K562 (cell line): Measurements from ENCODE around the gene CYB5R4. TPM values are rescaled to one million over a fixed set of nuclear protein-coding genes. Genes with fewer than 3 reads are reported as not detected.

Experiments used
- ATAC-seq: fragments of 200-7000 bp; cut with Tn5 transposase; 3 replicates; pipeline ENCODE4 v1.9.1; 2020; ENCODE audit warnings: moderate library complexity
- BruUV-seq: library from RNA; stranded (reverse); fragments of 400-500 nt; replicated peaks from 2 replicates; lab custom pipeline; 2021; lab: Mats Ljungman, UMichigan
- CTCF ChIA-PET: fragments of 300-600 bp; formaldehyde crosslinking; extraction: SDS; loops from one replicate; lab custom pipeline; 2021; ENCODE audit warnings: low intra/inter-chr PET ratio; lab: Yijun Ruan, JAX
- POLR2A ChIA-PET: fragments of 300-600, 350-650 bp; sonication (Branson Sonifier 250); formaldehyde crosslinking; extraction: SDS; loops from one replicate; lab custom pipeline; 2021; ENCODE audit warnings: antibody characterized with exemption, inconsistent platforms; lab: Yijun Ruan, JAX
- DNase-seq, 4 experiments: peaks; one replicate each; pipeline versions ENCODE4 v3.0.0 to v3.0.0-alpha.2; 2011 to 2018; ENCODE audit warnings: low spot score in 3 of 4, mixed read lengths in 3 of 4; ENCODE audit errors: extremely low read depth in 1 of 4
- FAIRE-seq: peaks from 2 replicates; lab custom pipeline; 2011; peaks lifted over from hg19 to GRCh38; lab: Jason Lieb, UNC
- H2AFZ ChIP-seq: 2 replicates; pipeline ENCODE4 v1.6.0; 2011; ENCODE audit warnings: low read depth, low read length, control low read depth, inconsistent platforms
- H3K27ac ChIP-seq: fragments of 200-600 bp; 3 replicates; pipeline ENCODE4 v1.8.0; 2011; ENCODE audit warnings: low read depth, mild to moderate bottlenecking, control low read depth, inconsistent platforms, low read length, moderate library complexity, mixed read lengths; ENCODE audit errors: extremely low read depth
- H3K27me3 ChIP-seq, 2 experiments: fragments of 300-600 bp in 1 of 2; 2 replicates in 1 of 2; 3 replicates in 1 of 2; pipeline versions ENCODE4 v1.6.0 to v1.8.0; 2011; ENCODE audit warnings: inconsistent platforms in 2 of 2, low read length in 2 of 2, mild to moderate bottlenecking in 1 of 2, mixed read lengths in 1 of 2, moderate library complexity in 1 of 2; ENCODE audit not compliant: control insufficient read depth in 2 of 2, insufficient read depth in 2 of 2
- H3K36me3 ChIP-seq: fragments of 300-600 bp; 3 replicates; pipeline ENCODE4 v1.8.0; 2011; ENCODE audit warnings: mild to moderate bottlenecking, low read length, inconsistent platforms; ENCODE audit not compliant: control insufficient read depth, insufficient read depth
- H3K4me1 ChIP-seq, 2 experiments: fragments of 200-600 bp in 1 of 2; replicated peaks in 1 of 2; 2 replicates in 1 of 2; 3 replicates in 1 of 2; pipeline versions ENCODE4 v1.5.1 to v1.8.0; 2011; ENCODE audit warnings: inconsistent platforms in 2 of 2, low read length in 2 of 2, mild to moderate bottlenecking in 1 of 2, mixed read lengths in 1 of 2, moderate library complexity in 1 of 2; ENCODE audit not compliant: control insufficient read depth in 2 of 2, insufficient read depth in 2 of 2
- H3K4me2 ChIP-seq: 2 replicates; pipeline ENCODE4 v1.6.1; 2011; ENCODE audit warnings: low read length, control low read depth, inconsistent platforms, mixed read lengths; ENCODE audit not compliant: insufficient read depth
- H3K4me3 ChIP-seq: fragments of 200-600 bp; sonication (generic), shearing (Covaris generic); 2 replicates; pipeline ENCODE4 v1.5.1; 2016; ENCODE audit warnings: control low read depth, inconsistent platforms
- H3K79me2 ChIP-seq: fragments of 200-600 bp; 3 replicates; pipeline ENCODE4 v1.8.0; 2011; ENCODE audit warnings: low read length, inconsistent platforms; ENCODE audit not compliant: control insufficient read depth, insufficient read depth
- H3K9ac ChIP-seq, 2 experiments: 2 replicates each; pipeline versions ENCODE4 v1.6.0 to v1.6.1; 2011; ENCODE audit warnings: low read depth in 2 of 2, low read length in 2 of 2, control low read depth in 1 of 2, inconsistent platforms in 1 of 2, mild to moderate bottlenecking in 1 of 2, mixed read lengths in 1 of 2; ENCODE audit not compliant: insufficient read depth in 1 of 2
- H3K9me1 ChIP-seq: one replicate; pipeline ENCODE4 v1.6.0; 2011; ENCODE audit warnings: inconsistent platforms, mild to moderate bottlenecking, low read length, moderate library complexity; ENCODE audit not compliant: control insufficient read depth, insufficient read depth
- H3K9me3 ChIP-seq: replicated peaks from 2 replicates; pipeline ENCODE4 v1.5.1; 2011; ENCODE audit warnings: low read depth, low read length, inconsistent platforms; ENCODE audit not compliant: control insufficient read depth, insufficient read depth
- H4K20me1 ChIP-seq: replicated peaks from 2 replicates; pipeline ENCODE4 v1.6.1; 2011; ENCODE audit warnings: low read length, inconsistent platforms, mixed read lengths; ENCODE audit not compliant: control insufficient read depth, insufficient read depth
- CC2D1A ChIP-seq: fragments of 450-650 bp; IDR thresholded peaks from 2 replicates; pipeline ENCODE4 v1.6.1; 2017; ENCODE audit warnings: mild to moderate bottlenecking
- CEBPB ChIP-seq: fragments of 450-650 bp; IDR thresholded peaks from 2 replicates; pipeline ENCODE4 v1.6.1; 2016; ENCODE audit warnings: missing genetic modification characterization, missing compliant biosample characterization
- CUX1 ChIP-seq: fragments of 200-800 bp; sonication (Bioruptor generic); IDR thresholded peaks from 2 replicates; pipeline ENCODE4 v1.6.1; 2016; ENCODE audit warnings: missing genetic modification characterization, missing compliant biosample characterization
- MEIS2 ChIP-seq: fragments of 450-650 bp; IDR thresholded peaks from 2 replicates; pipeline ENCODE4 v1.6.1; 2014; ENCODE audit warnings: mild to moderate bottlenecking; ENCODE audit not compliant: partially characterized antibody
- NFRKB ChIP-seq: fragments of 450-650 bp; IDR thresholded peaks from 2 replicates; pipeline ENCODE4 v1.6.1; 2016; ENCODE audit warnings: low read depth
- PKNOX1 ChIP-seq: fragments of 450-650 bp; IDR thresholded peaks from 2 replicates; pipeline ENCODE4 v1.6.1; 2016
- SOX6 ChIP-seq: fragments of 450-650 bp; IDR thresholded peaks from 2 replicates; pipeline ENCODE4 v1.6.1; 2014; ENCODE audit warnings: mild to moderate bottlenecking
- ZNF384 ChIP-seq: IDR thresholded peaks from 2 replicates; pipeline ENCODE4 v1.6.1; 2012; ENCODE audit warnings: low read depth, low read length, improper control_type of control experiment
- WGBS: fragments of 100-300 bp; shearing (Covaris generic); methylation state at CpG from one replicate; pipeline ENCODE4 v1.1.6; 2016; ENCODE audit warnings: low coverage, mixed read lengths; ENCODE audit not compliant: insufficient coverage; ENCODE audit errors: missing lambda C conversion rate; 5-methylcytosine and 5-hydroxymethylcytosine counted together
- in situ Hi-C: fragments of 300-500 bp; cut with MboI; formaldehyde crosslinking; loops from 4 replicates; pipeline ENCODE4 v1.15.0; 2018; ENCODE audit warnings: inconsistent platforms, mixed read lengths
- intact Hi-C: fragments of 100-400 bp; cut with micrococcal nuclease; formaldehyde crosslinking; loops from 2 replicates; pipeline ENCODE4 v1.14.2; 2022
- polyA plus RNA-seq, 8 experiments: library from polyadenylated mRNA; depleted of rRNA in 4 of 8; stranded (reverse) in 5 of 8; unstranded in 3 of 8; fragments of >200 nt; fragmentation: Nextera tagmentation in 2 of 8; fragmentation: Illumina TruSeq in 1 of 8; extraction: Ambion mirVana in 2 of 8; extraction: Trizol in 1 of 8; gene quantifications; 2 replicates each; pipeline versions ENCODE4 v1.2.1 to v1.2.3, GENCODE V29; 2011 to 2014; ENCODE audit warnings: inconsistent platforms in 1 of 8, missing spikeins in 1 of 8
- total RNA-seq, 7 experiments: library from RNA; depleted of rRNA in 6 of 7; stranded (reverse); fragments of >200 nt in 6 of 7; fragmentation: Illumina TruSeq in 2 of 7; extraction: Trizol in 2 of 7; gene quantifications; 2 replicates each; pipeline versions ENCODE4 v1.2.1 to v1.2.3, GENCODE V29; 2011 to 2021; ENCODE audit warnings: low replicate concordance in 1 of 7
- TF ChIP-seq, protein P1 (sequence below): IDR thresholded peaks from 2 replicates; pipeline ENCODE4 v1.6.1; 2014; ENCODE audit warnings: antibody characterized with exemption
- TF ChIP-seq, protein P2 (sequence below): fragments of 250-450 bp; sonication (Bioruptor Pico); IDR thresholded peaks from 2 replicates; pipeline ENCODE4 v1.5.0; 2021; ENCODE audit warnings: mild to moderate bottlenecking, moderate library complexity

Gene CYB5R4
- total and polyA plus RNA-seq, 9 of the 15 experiments (the other 6 are each of a cell fraction or from before 2014, with no cell fraction given) = 5.9 to 23.1 (median 19.0) TPM

- Histone ChIP-seq H3K79me2 (no peaks in the 10 kb centered on the region), H3K9me3 (peaks cover 2% of the 10 kb centered on the region), H4K20me1 (no peaks in the 10 kb centered on the region), H3K9ac (peak overlapping the region in 1 of 2 experiments; percentile 26; a peak in 1 of 4 replicates), H3K36me3 (no peaks in the 10 kb centered on the region), H3K27ac (no peak overlapping the region), H3K27me3 (no peaks in the 10 kb centered on the region), H3K4me3 (no peak overlapping the region), H2AFZ (no peak overlapping the region), H3K4me2 (no peak overlapping the region), H3K9me1 (no peaks in the 10 kb centered on the region), H3K4me1 (peaks cover 0 to 3% of the 10 kb centered on the region in 2 experiments; a peak in 1 of 5 replicates)
- no TSS peak for BruUV-seq
- ChIA-PET POLR2A (no interaction called here), CTCF (no interaction called here)
- peak; percentile 70 for ATAC-seq
- intact Hi-C loops = no loop called here
- in situ Hi-C loops = no loop called here
- peak in 2 of 4 experiments; percentile 9 to 17 for DNase-seq
- FAIRE-seq = no peak
- WGBS = 28% methylated on average over 2 of the region's 2 CpGs
- peak; percentile 45; the same call in 1 of the 2 replicates for TF ChIP-seq ZNF384
- TF ChIP-seq CEBPB = peak; percentile 50
- TF ChIP-seq, protein P1, sequence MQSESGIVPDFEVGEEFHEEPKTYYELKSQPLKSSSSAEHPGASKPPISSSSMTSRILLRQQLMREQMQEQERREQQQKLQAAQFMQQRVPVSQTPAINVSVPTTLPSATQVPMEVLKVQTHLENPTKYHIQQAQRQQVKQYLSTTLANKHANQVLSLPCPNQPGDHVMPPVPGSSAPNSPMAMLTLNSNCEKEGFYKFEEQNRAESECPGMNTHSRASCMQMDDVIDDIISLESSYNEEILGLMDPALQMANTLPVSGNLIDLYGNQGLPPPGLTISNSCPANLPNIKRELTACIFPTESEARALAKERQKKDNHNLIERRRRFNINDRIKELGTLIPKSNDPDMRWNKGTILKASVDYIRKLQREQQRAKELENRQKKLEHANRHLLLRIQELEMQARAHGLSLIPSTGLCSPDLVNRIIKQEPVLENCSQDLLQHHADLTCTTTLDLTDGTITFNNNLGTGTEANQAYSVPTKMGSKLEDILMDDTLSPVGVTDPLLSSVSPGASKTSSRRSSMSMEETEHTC = no peak
- TF ChIP-seq, protein P2, sequence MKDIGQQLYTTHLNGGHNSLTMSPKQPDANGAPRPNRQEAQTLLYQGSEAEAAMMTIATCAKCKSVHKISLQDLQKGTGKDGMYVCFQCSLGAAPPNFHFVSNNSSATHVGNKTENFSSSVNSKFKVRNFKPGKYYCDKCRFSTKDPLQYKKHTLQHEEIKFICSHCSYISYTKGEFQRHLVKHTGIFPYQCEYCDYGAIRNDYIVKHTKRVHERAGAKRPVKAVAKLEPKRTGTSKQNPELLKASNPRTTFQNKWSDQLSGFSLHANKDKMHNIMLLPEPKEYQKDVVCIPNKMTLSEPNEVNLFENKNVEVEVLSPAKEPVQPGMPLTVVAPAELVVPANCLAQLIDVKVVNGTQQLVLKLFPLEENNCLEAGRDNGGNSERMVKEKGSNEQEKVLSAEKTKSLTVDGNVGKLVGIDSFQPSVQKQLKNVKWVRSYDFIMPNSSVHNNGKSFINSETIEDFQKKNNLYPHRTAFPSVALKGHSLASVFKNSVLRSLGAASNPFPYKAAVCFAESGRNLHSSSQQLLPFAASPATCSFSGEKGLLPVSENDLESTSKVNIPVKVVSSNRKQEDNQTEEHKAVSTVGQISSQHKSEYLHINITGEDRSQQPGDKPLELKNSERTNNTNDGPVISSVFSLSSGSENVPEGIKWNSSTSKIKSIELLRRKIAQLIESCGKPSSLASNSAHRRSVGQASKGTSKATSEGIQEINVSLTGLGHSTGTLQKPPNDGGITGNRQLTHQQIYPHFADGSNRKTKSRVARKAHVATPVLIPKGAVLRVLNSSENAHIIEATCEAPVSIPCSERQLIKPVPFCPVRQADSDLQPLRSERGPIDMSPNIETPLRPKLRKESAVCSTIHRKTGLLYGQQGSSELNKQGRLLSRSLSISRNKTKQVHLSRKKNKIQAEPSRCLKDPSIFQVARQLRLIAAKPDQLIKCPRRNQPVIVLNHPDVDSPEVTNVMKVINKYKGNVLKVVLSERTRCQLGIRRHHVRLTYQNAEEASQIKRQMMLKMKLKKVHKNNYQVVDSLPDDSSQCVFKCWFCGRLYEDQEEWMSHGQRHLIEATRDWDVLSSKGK (CRISPR knock-in tag) = no peak
- no peak for TF ChIP-seq SOX6
- TF ChIP-seq NFRKB = no peak
- TF ChIP-seq PKNOX1 = peak; percentile 44; the same call in 1 of the 2 replicates
- TF ChIP-seq CC2D1A = no peak
- TF ChIP-seq MEIS2 = peak; percentile 14
- no peak for TF ChIP-seq CUX1
Measured at GRCh38 chr6:83948851-83949250, 89.4 kb downstream of the CYB5R4 start.
